Kidney (tissue), 14 donors: ENCODE measurements around the gene ARMC5. TPM values are rescaled to one million over a fixed set of nuclear protein-coding genes. Genes with fewer than 3 reads are reported as not detected.

Experiments
- DNase-seq, 5 donors: peaks; one replicate each; pipeline ENCODE4 v3.0.0-alpha.2; 2013 to 2020
- FAIRE-seq: peaks from 2 replicates; lab custom pipeline; 2012; peaks lifted over from hg19 to GRCh38; lab: Jason Lieb, UNC
- H3K27ac ChIP-seq, 2 donors: one replicate each; pipeline ENCODE4 v1.7.0; 2013; ENCODE audit warnings: low read depth in 2 of 2, low read length in 2 of 2, inconsistent platforms in 1 of 2
- H3K27me3 ChIP-seq: one replicate; pipeline ENCODE4 v1.7.1; 2013; ENCODE audit warnings: low read length, inconsistent platforms; ENCODE audit not compliant: control insufficient read depth, insufficient read depth
- H3K36me3 ChIP-seq, 3 donors: one replicate each; pipeline versions ENCODE4 v1.7.0 to v1.7.1; 2013; ENCODE audit warnings: low read length in 3 of 3, control low read depth in 1 of 3, inconsistent platforms in 1 of 3; ENCODE audit not compliant: insufficient read depth in 3 of 3, control insufficient read depth in 2 of 3
- H3K4me1 ChIP-seq, 3 donors: one replicate each; pipeline versions ENCODE4 v1.7.0 to v1.7.1; 2013; ENCODE audit warnings: low read length in 3 of 3, inconsistent platforms in 1 of 3, low read depth in 1 of 3; ENCODE audit not compliant: control insufficient read depth in 2 of 3, insufficient read depth in 2 of 3
- H3K4me3 ChIP-seq, 3 donors: one replicate each; pipeline versions ENCODE4 v1.7.0 to v1.8.1; 2013; ENCODE audit warnings: low read length in 3 of 3, control low read depth in 1 of 3, inconsistent platforms in 1 of 3
- H3K9ac ChIP-seq, 3 donors: one replicate each; pipeline versions ENCODE4 v1.7.0 to v1.7.1; 2013; ENCODE audit warnings: low read length in 3 of 3, control low read depth in 1 of 3, inconsistent platforms in 1 of 3
- H3K9me3 ChIP-seq, 3 donors: one replicate each; pipeline versions ENCODE4 v1.7.0 to v1.7.1; 2013; ENCODE audit warnings: low read length in 3 of 3, control low read depth in 1 of 3, inconsistent platforms in 1 of 3; ENCODE audit not compliant: control insufficient read depth in 2 of 3, insufficient read depth in 1 of 3
- intact Hi-C: fragments of 100-400 bp; cut with DNase I; formaldehyde crosslinking; loops from one replicate; pipeline ENCODE4 v1.11.1; 2022
- polyA plus RNA-seq: library from polyadenylated mRNA; stranded (reverse); fragments of 350-450 nt; fragmentation: Illumina TruSeq; extraction: RNeasy Lipid Tissue Mini Kit (QIAGEN cat#74804); gene quantifications from one replicate; pipeline ENCODE4 v1.2.3, GENCODE V29; 2014; ENCODE audit warnings: low read depth, low replicate concordance; ENCODE audit not compliant: insufficient read depth
- total RNA-seq: library from RNA; stranded (reverse); fragmentation: NEBNext Ultra II Directional; extraction: Animal tissue kit (Norgen Biotek cat#: 25700); gene quantifications from one replicate; pipeline ENCODE4 v1.2.1, GENCODE V29; 2021
- TF ChIP-seq, protein P1 (sequence below): IDR thresholded peaks from 3 replicates; pipeline ENCODE4 v1.5.1; 2012; ENCODE audit warnings: mild to moderate bottlenecking, moderate library complexity, borderline replicate concordance; ENCODE audit not compliant: insufficient read depth; ENCODE audit errors: extremely low read depth
- donor health status: control.
- donor health status: control.
- donor health status: control.
- donor health status: control.
- donor health status: control.
- donor health status: DM: yes; HTN: yes; CAD: no.
- donor health status: Normal renal cell carcinoma (clear cell type).

Gene ARMC5
- total and polyA plus RNA-seq, 2 donors from 2014 or later, result 9.6 to 10.9 TPM

DNA sequence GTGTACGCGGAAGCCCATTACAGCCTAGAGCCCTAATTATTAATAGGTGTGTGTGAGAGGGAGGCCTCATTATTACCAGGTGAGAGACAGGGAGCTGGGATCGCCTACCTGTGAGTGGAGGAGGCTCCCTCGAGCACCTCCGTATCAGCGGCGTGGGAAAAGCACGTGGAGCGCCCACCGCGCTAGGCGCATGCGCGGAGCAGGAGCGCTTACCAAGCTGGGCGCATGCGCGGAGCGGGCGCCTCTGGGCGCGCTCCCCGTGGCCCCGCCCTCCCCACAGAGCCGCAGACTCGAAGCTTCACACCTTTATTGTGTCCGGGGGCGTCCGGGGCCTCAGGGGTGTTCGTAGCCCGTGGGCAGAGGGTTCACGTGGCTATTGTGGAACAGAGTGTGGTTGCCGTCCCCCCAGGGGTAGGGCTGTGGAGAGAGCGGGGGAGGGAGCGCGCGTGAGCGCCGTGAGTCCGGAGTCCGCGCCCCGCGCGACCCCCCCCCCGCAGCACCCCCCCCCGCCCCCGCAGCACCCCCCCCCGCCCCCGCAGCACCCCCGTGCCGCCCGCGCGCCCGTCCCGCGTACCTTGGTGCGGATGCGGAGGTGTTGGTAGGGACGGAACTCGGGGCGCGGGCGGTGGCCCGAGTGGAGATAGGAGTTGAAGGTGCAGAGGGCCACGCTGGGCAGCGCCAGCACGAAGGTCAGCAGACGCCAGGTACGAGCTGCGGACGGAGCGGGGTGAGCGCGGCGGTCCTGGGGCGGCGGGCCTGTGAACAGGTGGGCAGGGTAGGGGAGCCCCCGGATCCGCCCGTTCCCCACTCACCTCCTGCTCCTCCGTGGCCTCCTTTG, 31.6 kb upstream of the ARMC5 start:
- FAIRE-seq, result no peak
- H3K27ac ChIP-seq, result no peak overlapping the region
- peaks cover 0 to 2% (median 0%) of the 10 kb centered on the region in 3 donors for H3K4me1 ChIP-seq
- H3K4me3 ChIP-seq, result peak overlapping the region in 2 of 3 donors; percentile 24 to 29
- DNase-seq, result peak; percentile 67 to 86 (median 82)
- H3K36me3 ChIP-seq, result no peaks in the 10 kb centered on the region
- H3K9me3 ChIP-seq, result no peaks in the 10 kb centered on the region
- no peak overlapping the region for H3K9ac ChIP-seq
- TF ChIP-seq, protein P1, sequence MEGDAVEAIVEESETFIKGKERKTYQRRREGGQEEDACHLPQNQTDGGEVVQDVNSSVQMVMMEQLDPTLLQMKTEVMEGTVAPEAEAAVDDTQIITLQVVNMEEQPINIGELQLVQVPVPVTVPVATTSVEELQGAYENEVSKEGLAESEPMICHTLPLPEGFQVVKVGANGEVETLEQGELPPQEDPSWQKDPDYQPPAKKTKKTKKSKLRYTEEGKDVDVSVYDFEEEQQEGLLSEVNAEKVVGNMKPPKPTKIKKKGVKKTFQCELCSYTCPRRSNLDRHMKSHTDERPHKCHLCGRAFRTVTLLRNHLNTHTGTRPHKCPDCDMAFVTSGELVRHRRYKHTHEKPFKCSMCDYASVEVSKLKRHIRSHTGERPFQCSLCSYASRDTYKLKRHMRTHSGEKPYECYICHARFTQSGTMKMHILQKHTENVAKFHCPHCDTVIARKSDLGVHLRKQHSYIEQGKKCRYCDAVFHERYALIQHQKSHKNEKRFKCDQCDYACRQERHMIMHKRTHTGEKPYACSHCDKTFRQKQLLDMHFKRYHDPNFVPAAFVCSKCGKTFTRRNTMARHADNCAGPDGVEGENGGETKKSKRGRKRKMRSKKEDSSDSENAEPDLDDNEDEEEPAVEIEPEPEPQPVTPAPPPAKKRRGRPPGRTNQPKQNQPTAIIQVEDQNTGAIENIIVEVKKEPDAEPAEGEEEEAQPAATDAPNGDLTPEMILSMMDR, result no peak
- H3K27me3 ChIP-seq, result no peaks in the 10 kb centered on the region
- intact Hi-C loops, result no loop called here

GRCh38 chr16:31428279-31428597, 31.1 kb upstream of the ARMC5 start, which contains the start of gene COX6A2:
COX6A2 (minus strand) TSS chr16:31428360; CDS start chr16:31428325, 35 bp downstream.
- Histone ChIP-seq H3K27me3 (no peaks in the 10 kb centered on the region), H3K4me3 (peak within 1 kb of the TSS in 2 of 3 donors; percentile 24 to 29), H3K9me3 (no peaks in the 10 kb centered on the region), H3K9ac (no peak within 1 kb of the TSS), H3K27ac (no peak within 1 kb of the TSS), H3K4me1 (peaks cover 0 to 2% (median 0%) of the 10 kb centered on the region in 3 donors), H3K36me3 (no peaks in the 10 kb centered on the region)
- intact Hi-C loops, result no loop called here
- TF ChIP-seq, protein P1, result no peak
- no peak for DNase-seq
- no peak for FAIRE-seq

DNA sequence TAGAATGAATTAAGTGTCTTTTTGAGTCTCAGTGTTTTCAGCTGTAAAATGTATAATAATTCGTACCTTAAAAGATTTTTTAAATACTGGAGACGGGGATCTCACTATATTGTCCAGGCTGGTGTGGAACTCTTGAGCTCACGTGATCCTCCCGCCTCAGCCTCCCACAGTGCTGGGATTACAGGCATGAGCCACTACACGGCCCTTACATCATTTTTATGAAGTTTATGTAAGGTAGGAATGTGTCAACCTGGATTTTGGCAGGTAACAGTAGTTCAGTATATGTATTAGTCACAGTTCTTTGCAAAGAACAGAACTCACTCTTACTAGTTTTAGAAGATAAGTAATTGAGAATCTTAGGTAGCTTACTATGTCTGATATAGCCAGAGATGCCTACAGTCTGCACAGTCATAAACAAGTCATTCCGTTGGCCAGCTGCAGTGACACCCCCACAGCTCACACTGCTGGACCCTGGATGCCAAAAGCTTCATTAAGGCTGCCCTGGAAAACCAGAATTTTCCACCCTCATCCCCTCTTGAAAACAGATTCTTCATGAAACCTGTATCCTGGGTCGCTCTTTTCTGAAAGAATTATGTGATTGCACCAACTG, 30.6 kb upstream of the ARMC5 start:
- TF ChIP-seq, protein P1, result no peak
- FAIRE-seq (no peak), DNase-seq (peak in 1 of 5 donors; percentile 4)
- H3K36me3 ChIP-seq, result no peaks in the 10 kb centered on the region
- H3K4me1 ChIP-seq, result peaks cover 0 to 2% (median 0%) of the 10 kb centered on the region in 3 donors
- no peaks in the 10 kb centered on the region for H3K27me3 ChIP-seq
- intact Hi-C loops, result no loop called here
- H3K9ac ChIP-seq, result no peak overlapping the region
- H3K4me3 ChIP-seq, result no peak overlapping the region
- H3K27ac ChIP-seq, result no peak overlapping the region
- H3K9me3 ChIP-seq, result no peaks in the 10 kb centered on the region
